H1 (cell line): ENCODE data around the gene DNMT3B. TPM values are rescaled to one million over a fixed set of nuclear protein-coding genes. Genes with fewer than 3 reads are reported as not detected.

Experiments used
- CTCF ChIA-PET: fragments of 300-600 bp; sonication (Branson Sonifier 250); formaldehyde crosslinking; loops from one replicate; lab custom pipeline; 2021; ENCODE audit not compliant: partially characterized antibody; lab: Charles Lee
- POLR2A ChIA-PET: fragments of 300-600 bp; sonication (Branson Sonifier 250); formaldehyde crosslinking; loops from one replicate; lab custom pipeline; 2021; ENCODE audit warnings: inconsistent platforms; ENCODE audit not compliant: partially characterized antibody; lab: Charles Lee
- DNase-seq, 2 experiments: peaks; one replicate each; pipeline versions ENCODE4 v3.0.0 to v3.0.0-alpha.2; 2010 to 2022; ENCODE audit warnings: low spot score in 2 of 2, low read depth in 1 of 2, mixed read lengths in 1 of 2
- FAIRE-seq: peaks from 2 replicates; lab custom pipeline; 2011; peaks lifted over from hg19 to GRCh38; lab: Jason Lieb, UNC
- H2AFZ ChIP-seq: 2 replicates; pipeline ENCODE4 v1.8.1; 2012; ENCODE audit warnings: low read length, inconsistent platforms
- H2AK5ac ChIP-seq: 2 replicates; pipeline ENCODE4 v1.6.1; 2013; ENCODE audit warnings: low read depth, low read length
- H2BK120ac ChIP-seq: replicated peaks from 2 replicates; pipeline ENCODE3; 2013; ENCODE audit warnings: low read depth, low read length, inconsistent platforms
- H2BK12ac ChIP-seq: 2 replicates; pipeline ENCODE4 v1.6.1; 2013; ENCODE audit warnings: low read depth, low read length
- H2BK15ac ChIP-seq: 2 replicates; pipeline ENCODE4 v1.6.1; 2013; ENCODE audit warnings: low read length
- H2BK20ac ChIP-seq: 2 replicates; pipeline ENCODE4 v1.6.1; 2013; ENCODE audit warnings: low read length
- H2BK5ac ChIP-seq: 2 replicates; pipeline ENCODE4 v1.6.1; 2013; ENCODE audit warnings: low read depth, low read length
- H3K14ac ChIP-seq: 2 replicates; pipeline ENCODE4 v1.6.1; 2013; ENCODE audit warnings: inconsistent platforms; ENCODE audit not compliant: insufficient read length
- H3K18ac ChIP-seq: 2 replicates; pipeline ENCODE4 v1.6.1; 2013; ENCODE audit warnings: low read length; ENCODE audit errors: extremely low read depth
- H3K23ac ChIP-seq: 2 replicates; pipeline ENCODE4 v1.6.1; 2013; ENCODE audit warnings: inconsistent platforms; ENCODE audit not compliant: insufficient read length
- H3K23me2 ChIP-seq: 2 replicates; pipeline ENCODE4 v1.6.1; 2013; ENCODE audit warnings: low read depth, low read length
- H3K27ac ChIP-seq: 2 replicates; pipeline ENCODE4 v1.6.1; 2011; ENCODE audit warnings: low read depth, low read length, inconsistent platforms
- H3K27me3 ChIP-seq, 4 experiments: replicated peaks in 1 of 4; 1 replicate in 1 of 4; 2 replicates in 3 of 4; pipeline versions ENCODE4 v1.6.1 to v1.8.1; 2011 to 2013; ENCODE audit warnings: low read length in 3 of 4, mild to moderate bottlenecking in 3 of 4, inconsistent platforms in 2 of 4, mixed read lengths in 2 of 4, moderate library complexity in 1 of 4; ENCODE audit not compliant: control insufficient read depth in 3 of 4, insufficient read depth in 3 of 4; ENCODE audit errors: extremely low read depth in 1 of 4
- H3K36me3 ChIP-seq, 4 experiments: 2 replicates each; pipeline versions ENCODE4 v1.6.1 to v1.8.1; 2011 to 2013; ENCODE audit warnings: mild to moderate bottlenecking in 4 of 4, low read length in 3 of 4, moderate library complexity in 2 of 4, control low read depth in 1 of 4, inconsistent platforms in 1 of 4; ENCODE audit not compliant: insufficient read depth in 4 of 4, control insufficient read depth in 2 of 4
- H3K4ac ChIP-seq: replicated peaks from 2 replicates; pipeline ENCODE3; 2013; ENCODE audit warnings: low read length, low read depth, mixed read lengths, inconsistent platforms; ENCODE audit not compliant: insufficient read length
- H3K4me1 ChIP-seq, 4 experiments: replicated peaks in 1 of 4; 1 replicate in 1 of 4; 2 replicates in 3 of 4; pipeline versions ENCODE4 v1.6.1 to v1.8.1; 2011 to 2013; ENCODE audit warnings: low read length in 3 of 4, inconsistent platforms in 2 of 4, mixed read lengths in 1 of 4; ENCODE audit not compliant: insufficient read depth in 4 of 4, control insufficient read depth in 3 of 4
- H3K4me2 ChIP-seq, 2 experiments: 2 replicates each; pipeline versions ENCODE4 v1.6.1 to v1.8.1; 2011 to 2013; ENCODE audit warnings: low read depth in 2 of 2, low read length in 2 of 2, control low read depth in 1 of 2, inconsistent platforms in 1 of 2, mild to moderate bottlenecking in 1 of 2; ENCODE audit not compliant: insufficient read depth in 1 of 2
- H3K4me3 ChIP-seq, 4 experiments: fragments of 200-600, 300-600 bp in 1 of 4; sonication (generic), shearing (Covaris generic), sonication (Bioruptor Twin) in 1 of 4; 2 replicates each; pipeline versions ENCODE4 v1.5.1 to v1.8.1; 2011 to 2016; ENCODE audit warnings: low read length in 4 of 4, low read depth in 3 of 4, control low read depth in 2 of 4, inconsistent platforms in 2 of 4, mild to moderate bottlenecking in 2 of 4, mixed read lengths in 1 of 4, moderate library complexity in 1 of 4; ENCODE audit not compliant: insufficient read depth in 2 of 4; ENCODE audit errors: extremely low read depth in 1 of 4
- H3K56ac ChIP-seq: replicated peaks from 2 replicates; pipeline ENCODE3; 2013; ENCODE audit warnings: low read depth, mild to moderate bottlenecking, mixed read lengths, low read length, inconsistent platforms; ENCODE audit not compliant: insufficient read length
- H3K79me1 ChIP-seq: 2 replicates; pipeline ENCODE4 v1.6.1; 2013; ENCODE audit warnings: low read depth, low read length, control low read depth
- H3K79me2 ChIP-seq, 2 experiments: 2 replicates each; pipeline versions ENCODE4 v1.6.1 to v1.8.1; 2012 to 2013; ENCODE audit warnings: low read length in 2 of 2, mild to moderate bottlenecking in 2 of 2, inconsistent platforms in 1 of 2; ENCODE audit not compliant: insufficient read depth in 2 of 2, control insufficient read depth in 1 of 2
- H3K9ac ChIP-seq, 4 experiments: replicated peaks in 1 of 4; 1 replicate in 1 of 4; 2 replicates in 3 of 4; pipeline versions ENCODE4 v1.6.1 to v1.8.1; 2011 to 2013; ENCODE audit warnings: low read depth in 3 of 4, low read length in 3 of 4, control low read depth in 2 of 4, mild to moderate bottlenecking in 2 of 4, moderate library complexity in 2 of 4, inconsistent platforms in 1 of 4; ENCODE audit errors: extremely low read depth in 1 of 4
- H3K9me3 ChIP-seq, 2 experiments: 2 replicates each; pipeline versions ENCODE4 v1.6.1 to v1.8.1; 2012 to 2013; ENCODE audit warnings: mild to moderate bottlenecking in 2 of 2, moderate library complexity in 2 of 2, control low read depth in 1 of 2, inconsistent platforms in 1 of 2, low read depth in 1 of 2, low read length in 1 of 2, mixed read lengths in 1 of 2; ENCODE audit not compliant: insufficient read depth in 2 of 2
- H4K20me1 ChIP-seq, 2 experiments: replicated peaks in 1 of 2; 2 replicates each; pipeline versions ENCODE3 to v1.8.1; 2011 to 2013; ENCODE audit warnings: inconsistent platforms in 2 of 2, low read length in 2 of 2, mild to moderate bottlenecking in 1 of 2; ENCODE audit not compliant: insufficient read depth in 2 of 2, control insufficient read depth in 1 of 2
- H4K5ac ChIP-seq: 2 replicates; pipeline ENCODE4 v1.6.1; 2013; ENCODE audit warnings: low read length, low read depth, mixed read lengths, inconsistent platforms; ENCODE audit not compliant: insufficient read length
- H4K8ac ChIP-seq: 2 replicates; pipeline ENCODE4 v1.8.0; 2013; ENCODE audit warnings: mild to moderate bottlenecking, moderate library complexity, low read length, inconsistent platforms; ENCODE audit not compliant: insufficient read depth; ENCODE audit errors: extremely low read depth
- H4K91ac ChIP-seq: replicated peaks from 2 replicates; pipeline ENCODE3; 2013; ENCODE audit warnings: low read length, mixed read lengths, inconsistent platforms; ENCODE audit not compliant: insufficient read length
- POLR2AphosphoS5 ChIP-seq: IDR thresholded peaks from 2 replicates; pipeline ENCODE4 v1.6.1; 2011; ENCODE audit warnings: low read depth, low read length
- RNF2 ChIP-seq: fragments of 200-900, 300-1000 bp; sonication (generic); IDR thresholded peaks from 2 replicates; pipeline ENCODE4 v1.7.1; 2016; ENCODE audit warnings: borderline replicate concordance, low read depth, mild to moderate bottlenecking, antibody characterized with exemption, low read length; ENCODE audit not compliant: poor library complexity, severe bottlenecking; ENCODE audit errors: missing control alignments
- WGBS, 2 experiments: shearing (Covaris generic) in 1 of 2; methylation state at CpG; one replicate each; pipeline versions ENCODE4 v1.1.6 to v1.1.7; 2013 to 2015; ENCODE audit warnings: low lambda C conversion rate in 2 of 2, mixed read lengths in 2 of 2, inconsistent platforms in 1 of 2, low coverage in 1 of 2, missing lambda C conversion rate in 1 of 2; ENCODE audit not compliant: insufficient replicate concordance in 2 of 2, insufficient coverage in 1 of 2, insufficient read length in 1 of 2; ENCODE audit errors: extremely low coverage in 1 of 2, missing lambda C conversion rate in 1 of 2; 5-methylcytosine and 5-hydroxymethylcytosine counted together
- polyA plus RNA-seq, 7 experiments: library from polyadenylated mRNA; depleted of rRNA in 3 of 7; stranded (reverse) in 5 of 7; unstranded in 2 of 7; fragments of >200 nt in 5 of 7; fragments of 200-250 nt in 2 of 7; gene quantifications; 1 replicate in 5 of 7; 2 replicates in 1 of 7; 4 replicates in 1 of 7; pipeline versions ENCODE4 v1.2.1 to v1.2.3, GENCODE V29; 2011 to 2013; ENCODE audit warnings: missing spikeins in 2 of 7, mixed read lengths in 2 of 7
- total RNA-seq: library from RNA; stranded (reverse); fragmentation: NEBNext Ultra II Directional; extraction: Animal tissue kit (Norgen Biotek cat#: 25700); gene quantifications from 2 replicates; pipeline ENCODE4 v1.2.1, GENCODE V29; 2021

DNMT3B gene
- total and polyA plus RNA-seq, 2 of the 8 experiments (the other 6 are each of a cell fraction or from before 2014, with no cell fraction given), result 433 to 1,016 TPM

GRCh38 chr20:32792316-32792715 is 30.1 kb downstream of the DNMT3B start:
- no peaks in the 10 kb centered on the region for H3K23me2 ChIP-seq
- no peak overlapping the region for H2BK120ac ChIP-seq
- peak; percentile 26 for TF ChIP-seq POLR2AphosphoS5
- TF ChIP-seq RNF2, result no peak
- no peak overlapping the region for H3K23ac ChIP-seq
- no peak overlapping the region for H2BK5ac ChIP-seq
- DNase-seq, result no peak
- peaks cover 0 to 71% of the 10 kb centered on the region in 2 experiments; a peak in 2 of 4 replicates for H3K79me2 ChIP-seq
- no peak overlapping the region for H3K4me2 ChIP-seq
- H3K56ac ChIP-seq, result no peak overlapping the region
- POLR2A ChIA-PET, result interaction anchor here (0.6 to 9.9 kb wide), 7 partner anchors 14 to 118 kb away, joined by 3 to 112 read pairs (median 3); partner anchors contain the start of gene DNMT3B
- 0 out of 2 replicates have a peak overlapping the region, but pooled peaks have one; percentile 16 for H3K27ac ChIP-seq
- H3K27me3 ChIP-seq, result no peaks in the 10 kb centered on the region
- H2AFZ ChIP-seq, result no peak overlapping the region
- no peak overlapping the region for H3K18ac ChIP-seq
- H3K4me3 ChIP-seq, result no peak overlapping the region
- FAIRE-seq, result no peak
- WGBS, 2 experiments, result 84% methylated on average over 3 of the region's 3 CpGs; no CpG with 5 or more reads in 1 of the 2 experiments
- CTCF ChIA-PET, result interaction anchor here (0.8 to 6.0 kb wide), 6 partner anchors 10 to 212 kb away, joined by 3 to 88 read pairs (median 3); partner anchors contain the start of genes MAPRE1 and SUN5
- peaks cover 29 to 37% of the 10 kb centered on the region in 2 experiments for H4K20me1 ChIP-seq
- no peak overlapping the region for H3K9ac ChIP-seq
- H3K4ac ChIP-seq, result no peak overlapping the region
- H3K9me3 ChIP-seq, result no peaks in the 10 kb centered on the region
- peaks cover 0 to 9% (median 2%) of the 10 kb centered on the region in 4 experiments; a peak in 4 of 7 replicates for H3K4me1 ChIP-seq
- peaks cover 4% of the 10 kb centered on the region; the same call in 1 of the 2 replicates for H3K79me1 ChIP-seq
- H3K14ac ChIP-seq, result no peak overlapping the region
- H2AK5ac ChIP-seq, result no peak overlapping the region
- H4K91ac ChIP-seq, result no peak overlapping the region
- H2BK20ac ChIP-seq, result no peak overlapping the region
- no peak overlapping the region for H4K5ac ChIP-seq
- no peak overlapping the region for H4K8ac ChIP-seq
- H2BK15ac ChIP-seq, result no peak overlapping the region
- H2BK12ac ChIP-seq, result no peak overlapping the region
- H3K36me3 ChIP-seq, result peaks cover 80 to 97% (median 90%) of the 10 kb centered on the region in 4 experiments
